ENCODE results near the gene PPP2R5E. TPM values are rescaled to one million over a fixed set of nuclear protein-coding genes. Genes with fewer than 3 reads are reported as not detected.

Gene PPP2R5E
- total RNA-seq, 1 donor from 2014 or later, result 29.9 TPM

- no peak for DNase-seq (ENCODE audit: low spot score)
These were observed 70.0 kb downstream of the PPP2R5E start for GRCh38 chr14:63472986-63473788.

- peak; percentile 40 for DNase-seq (ENCODE audit: low spot score)
These were observed 72.0 kb downstream of the PPP2R5E start for GRCh38 chr14:63470962-63471793.

DNA sequence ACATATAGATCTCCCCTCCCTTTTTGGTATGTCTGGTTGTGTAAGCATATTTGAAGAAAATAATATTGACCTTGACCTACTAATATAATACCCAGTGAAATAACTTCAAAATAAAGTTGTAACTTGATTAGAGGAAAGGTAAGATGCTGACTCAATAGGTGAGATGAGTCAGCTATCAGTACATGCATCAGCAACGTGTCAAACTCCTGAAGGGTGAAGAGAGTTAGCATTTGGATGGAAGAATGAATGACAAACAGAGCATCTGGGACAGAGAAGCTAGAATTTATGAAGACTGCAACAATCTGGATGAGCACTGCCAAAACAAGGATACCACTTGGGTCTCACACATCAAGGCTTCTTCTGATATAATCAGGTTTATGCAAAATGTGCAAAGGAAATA, 74.9 kb downstream of the PPP2R5E start:
- DNase-seq (ENCODE audit: low spot score), result no peak

GRCh38 chr14:63467440-63468072, 75.6 kb downstream of the PPP2R5E start:
- no peak for DNase-seq (ENCODE audit: low spot score)

DNA sequence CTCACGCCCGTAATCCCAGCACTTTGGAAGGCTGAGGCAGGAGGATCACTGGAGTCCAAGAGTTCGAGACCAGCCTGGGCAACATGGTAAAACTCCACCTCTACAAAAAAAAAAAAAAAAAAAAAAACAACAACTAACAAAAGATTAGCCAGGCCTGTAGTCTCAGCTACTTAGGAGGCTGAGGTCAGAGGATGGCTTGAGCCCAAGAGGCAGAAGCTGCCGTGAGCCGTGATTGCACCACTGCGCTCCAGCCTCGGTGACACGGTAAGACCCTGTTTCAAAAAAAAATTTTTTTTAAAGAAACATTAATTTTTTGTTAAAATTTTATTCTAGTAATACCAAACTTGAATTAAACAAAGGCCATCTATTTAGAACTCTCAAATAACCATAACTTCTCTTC, 77.8 kb downstream of the PPP2R5E start:
- no peak for DNase-seq (ENCODE audit: low spot score)

DNA sequence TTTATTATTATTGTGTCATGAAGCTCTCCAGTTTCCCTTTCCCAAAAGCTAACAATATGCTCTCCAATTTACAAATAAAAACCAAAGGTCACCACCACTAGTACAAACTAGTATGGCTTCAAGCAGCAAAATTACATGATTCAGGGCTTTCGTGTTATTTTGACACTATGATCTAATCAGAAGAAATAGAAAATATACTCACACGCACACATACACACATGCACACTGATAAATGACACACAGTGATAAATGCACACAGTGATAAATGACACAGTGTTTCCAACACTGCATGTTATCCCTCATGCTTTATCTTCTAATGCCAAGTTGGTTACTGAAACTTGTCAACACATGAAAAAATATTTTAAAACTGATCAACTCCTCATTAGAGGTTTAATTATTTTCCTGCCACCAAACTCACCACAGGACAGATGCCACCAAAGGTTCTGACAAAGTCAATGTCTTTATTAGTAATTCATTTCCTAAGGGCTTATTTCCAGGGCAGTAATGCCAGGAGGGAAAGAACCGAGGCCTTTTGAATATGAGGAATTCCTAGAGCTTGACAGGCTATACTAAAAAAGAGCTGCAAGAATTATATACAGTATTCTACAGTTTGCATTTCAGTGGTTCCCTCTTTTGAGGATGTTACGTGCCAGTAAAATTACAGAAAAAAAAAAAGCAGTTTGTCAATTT, 82.4 kb downstream of the PPP2R5E start:
- DNase-seq (ENCODE audit: low spot score), result no peak

- no peak for DNase-seq (ENCODE audit: low spot score)
These were observed 83.4 kb downstream of the PPP2R5E start for GRCh38 chr14:63459738-63460137.

- no peak for DNase-seq (ENCODE audit: low spot score)
These were observed 85.7 kb downstream of the PPP2R5E start for GRCh38 chr14:63457498-63457897.

DNA sequence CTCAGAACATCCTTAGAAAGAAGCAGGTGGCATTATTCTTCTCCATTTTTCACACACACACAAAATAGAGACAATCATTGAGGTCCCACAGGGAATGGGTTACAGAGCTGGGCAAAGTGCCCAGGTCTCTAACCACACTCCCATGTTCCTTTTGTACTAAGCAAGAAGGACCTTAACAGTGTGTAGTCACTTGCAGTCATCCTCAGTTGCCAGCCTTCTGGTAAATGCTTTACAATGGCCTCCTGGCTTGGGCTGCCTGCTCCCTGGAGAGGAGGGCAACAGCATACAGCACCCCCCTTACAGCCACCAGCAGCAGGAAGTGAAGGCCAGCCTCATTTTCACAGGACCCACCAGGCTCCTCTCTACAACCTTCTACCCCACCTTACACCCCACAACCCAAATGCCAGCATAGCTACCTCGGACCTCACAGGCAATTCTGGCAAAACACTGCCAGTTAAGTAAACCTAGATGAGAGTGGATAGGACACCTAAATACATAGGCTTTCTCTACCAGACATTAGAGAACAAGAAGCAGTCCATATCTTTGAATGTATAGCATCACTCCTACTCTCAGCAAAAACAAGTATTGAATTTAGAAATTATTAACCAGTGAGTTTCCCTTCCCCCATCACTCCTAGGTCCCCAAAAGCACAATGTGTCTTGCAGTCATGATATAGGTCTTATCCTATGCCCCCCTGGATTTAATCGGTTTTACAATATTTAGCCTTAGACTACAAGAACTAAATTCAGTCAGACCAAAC, 88.1 kb downstream of the PPP2R5E start:
- DNase-seq (ENCODE audit: low spot score), result no peak

DNA sequence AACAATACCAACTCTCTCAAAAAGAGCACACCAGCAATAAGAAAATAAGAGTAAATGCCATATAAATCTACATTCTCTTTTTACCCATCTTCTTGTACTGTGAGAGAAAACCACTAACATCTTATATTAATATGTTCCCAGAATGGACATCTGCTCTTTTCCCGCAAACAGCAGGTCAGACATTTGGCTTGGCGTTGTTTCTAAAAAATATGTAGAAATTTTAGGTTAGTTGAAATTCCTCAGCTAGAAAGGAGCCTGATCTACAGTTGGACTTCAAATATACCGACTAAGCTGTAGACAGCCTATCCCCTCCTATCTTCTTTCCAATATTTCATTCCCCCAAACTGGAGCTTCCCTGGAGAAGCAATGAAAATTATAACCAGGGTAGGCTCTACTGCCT, 88.7 kb downstream of the PPP2R5E start:
- no peak for DNase-seq (ENCODE audit: low spot score)

DNA sequence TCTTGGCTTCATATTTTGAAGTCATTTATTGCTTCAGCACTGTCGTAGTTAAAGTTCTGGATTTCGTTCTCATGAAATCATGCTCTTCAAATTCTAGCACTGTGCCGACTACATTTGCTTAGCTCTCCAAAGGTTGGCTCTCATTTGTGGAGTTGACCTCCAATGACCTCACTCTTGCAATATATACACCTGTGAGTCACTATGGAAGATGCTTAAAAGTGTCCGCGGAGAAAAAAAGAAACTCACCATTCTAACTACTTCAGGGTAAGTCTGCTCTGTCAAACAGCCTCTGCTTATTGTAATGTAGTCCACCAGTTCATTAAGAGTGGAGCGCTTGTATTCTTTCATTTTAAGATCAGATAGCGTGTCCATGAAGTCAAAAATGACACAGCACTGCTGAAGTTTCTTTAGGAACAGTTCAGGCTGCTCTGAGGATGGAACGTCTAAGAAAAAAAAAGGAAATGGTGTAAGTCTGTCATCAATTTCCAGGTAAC, 89.7 kb downstream of the PPP2R5E start:
- DNase-seq (ENCODE audit: low spot score), result peak; percentile 38

GRCh38 chr14:63452796-63453195, 90.4 kb downstream of the PPP2R5E start:
- DNase-seq (ENCODE audit: low spot score), result no peak

DNA sequence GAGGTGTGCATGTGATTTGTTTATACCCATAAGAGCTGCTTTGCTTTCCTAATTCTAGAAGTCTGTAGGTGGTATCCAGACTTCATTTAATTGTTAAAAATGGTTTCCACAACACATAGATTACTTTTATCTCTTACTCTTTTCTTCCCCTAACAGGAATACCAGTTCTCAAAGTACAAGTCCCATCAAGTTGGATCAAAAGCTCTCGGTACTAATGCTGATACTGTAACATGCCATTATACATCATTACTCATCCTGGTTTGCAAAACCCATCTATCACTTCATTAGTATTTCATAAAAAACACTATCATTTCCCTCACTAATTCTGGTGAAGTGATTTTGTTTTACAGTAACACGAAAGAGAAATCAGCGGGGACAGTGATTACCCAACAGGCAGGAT, 94.3 kb downstream of the PPP2R5E start:
- DNase-seq (ENCODE audit: low spot score), result no peak

DNA sequence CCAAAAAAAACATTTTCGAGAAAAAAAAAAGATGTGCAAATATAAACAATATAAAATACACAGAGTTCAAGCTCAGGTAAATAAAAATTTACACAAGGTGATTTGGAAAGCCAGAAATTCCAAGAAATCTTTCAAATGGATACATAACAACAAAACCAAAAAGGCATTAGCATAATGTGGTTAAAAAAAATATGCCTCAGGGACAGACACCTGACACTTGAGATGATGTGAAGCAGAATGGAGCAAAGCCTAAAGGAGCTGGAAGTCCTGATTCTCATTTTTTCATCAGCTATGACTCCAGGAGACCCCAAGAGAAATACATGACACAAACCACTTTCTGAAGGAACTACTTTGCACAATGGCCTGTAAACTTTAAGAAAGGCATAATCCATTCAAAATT, 98.6 kb downstream of the PPP2R5E start:
- no peak for DNase-seq (ENCODE audit: low spot score)

DNA sequence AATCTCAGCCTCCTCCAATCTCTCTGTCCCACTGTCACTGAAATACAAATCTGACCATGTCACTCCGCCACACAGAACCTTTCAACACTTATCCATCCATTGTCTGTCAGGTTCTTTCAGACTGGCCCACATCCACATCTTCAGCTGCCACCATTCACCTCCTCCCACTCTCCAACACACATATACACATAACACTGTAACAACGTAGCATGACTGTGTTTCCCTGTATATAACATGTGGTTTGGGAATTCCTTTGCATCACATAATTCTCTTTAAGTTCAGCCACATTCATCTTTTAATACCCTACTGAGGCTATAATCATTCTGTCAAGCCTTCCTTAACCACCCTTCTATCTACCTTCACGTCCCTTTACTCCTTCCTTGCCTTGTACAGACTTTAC, 99.2 kb downstream of the PPP2R5E start:
- DNase-seq (ENCODE audit: low spot score), result no peak

GRCh38 chr14:63443361-63443760, 99.8 kb downstream of the PPP2R5E start:
- no peak for DNase-seq (ENCODE audit: low spot score)

GRCh38 chr14:63438065-63438757, 105.0 kb downstream of the PPP2R5E start:
- DNase-seq (ENCODE audit: low spot score), result peak; percentile 67

- DNase-seq (ENCODE audit: low spot score), result no peak
These were observed 106.7 kb downstream of the PPP2R5E start for GRCh38 chr14:63436286-63437098.

- DNase-seq (ENCODE audit: low spot score), result peak; percentile 62
These were observed 107.3 kb downstream of the PPP2R5E start for GRCh38 chr14:63435838-63436237.
